ENCODE results near the gene CIZ1.

The CIZ1 gene

DNA sequence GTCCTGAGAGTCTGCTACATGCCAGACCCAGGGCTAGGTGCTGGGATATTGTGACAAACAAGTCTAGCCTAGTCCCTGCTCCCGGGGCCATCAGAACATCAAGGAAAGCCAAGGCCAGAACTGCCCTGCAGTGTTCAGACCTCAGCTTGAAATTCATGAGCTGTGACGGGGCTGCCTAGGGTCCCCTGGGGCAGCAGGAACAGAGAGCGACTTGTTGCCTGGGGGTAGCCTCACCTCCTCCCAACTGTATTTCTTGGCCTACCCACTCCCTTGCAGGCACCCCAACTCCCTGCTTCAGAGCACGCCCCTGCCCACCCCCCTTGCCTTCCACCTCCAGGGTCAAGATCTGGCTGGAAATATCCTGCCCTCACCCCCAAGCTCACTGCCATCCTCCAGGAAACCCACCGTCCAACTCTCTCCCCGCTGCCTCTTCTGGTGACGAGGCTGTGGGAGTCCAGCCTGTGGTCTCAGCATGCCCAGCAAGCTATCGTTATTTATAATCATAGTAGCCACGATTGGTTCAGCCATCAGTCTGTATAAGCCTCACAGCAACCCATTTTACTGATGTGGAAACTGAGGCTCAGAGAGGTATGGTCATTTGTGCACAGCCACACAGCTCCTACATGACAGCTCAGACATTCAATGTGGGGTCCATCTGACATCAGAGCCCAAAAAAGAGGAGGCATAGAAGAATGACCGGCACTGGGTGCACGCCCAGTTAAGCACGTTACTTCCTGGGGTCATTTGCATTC, 22.6 kb upstream of the CIZ1 start:
- no peaks in the 10 kb centered on the region for H3K36me3 ChIP-seq
- H3K4me1 ChIP-seq = peaks cover 67% of the 10 kb centered on the region
- H3K4me3 ChIP-seq = no peak overlapping the region
- H3K4me2 ChIP-seq = peak overlapping the region; percentile 80
- no peak overlapping the region for H3K9ac ChIP-seq
- TF ChIP-seq Cebpa-rat (IDR thresholded peaks at IDR 0.05) = no peak
- H4K20me1 ChIP-seq = no peaks in the 10 kb centered on the region
- no peaks in the 10 kb centered on the region for H3K9me3 ChIP-seq
- no peaks in the 10 kb centered on the region for H3K27me3 ChIP-seq
- H3K27ac ChIP-seq = 0 out of 2 replicates have a peak overlapping the region, but pooled peaks have one; percentile 30

DNA sequence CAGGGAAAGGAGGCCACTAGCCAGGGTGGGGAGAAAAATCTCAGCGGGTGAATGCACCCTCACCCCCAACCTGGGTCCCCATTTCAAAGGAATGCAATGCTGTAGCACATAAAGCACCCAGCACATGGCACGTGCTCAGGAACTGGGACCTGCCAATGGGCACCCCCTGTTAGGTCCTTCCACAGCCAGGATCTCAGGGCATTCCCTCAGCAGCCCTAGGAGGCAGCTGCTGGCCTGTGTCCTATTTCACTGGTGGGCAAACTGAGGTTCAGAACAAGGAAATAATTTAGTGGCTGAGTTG, 20.6 kb upstream of the CIZ1 start:
- Histone ChIP-seq H3K27me3 (no peaks in the 10 kb centered on the region), H3K4me1 (peaks cover 74% of the 10 kb centered on the region), H3K27ac (no peak overlapping the region), H3K9me3 (no peaks in the 10 kb centered on the region), H3K4me2 (peak overlapping the region; percentile 36), H3K36me3 (no peaks in the 10 kb centered on the region), H3K9ac (no peak overlapping the region), H3K4me3 (no peak overlapping the region), H4K20me1 (no peaks in the 10 kb centered on the region)
- TF ChIP-seq Cebpa-rat (IDR thresholded peaks at IDR 0.05) = no peak

DNA sequence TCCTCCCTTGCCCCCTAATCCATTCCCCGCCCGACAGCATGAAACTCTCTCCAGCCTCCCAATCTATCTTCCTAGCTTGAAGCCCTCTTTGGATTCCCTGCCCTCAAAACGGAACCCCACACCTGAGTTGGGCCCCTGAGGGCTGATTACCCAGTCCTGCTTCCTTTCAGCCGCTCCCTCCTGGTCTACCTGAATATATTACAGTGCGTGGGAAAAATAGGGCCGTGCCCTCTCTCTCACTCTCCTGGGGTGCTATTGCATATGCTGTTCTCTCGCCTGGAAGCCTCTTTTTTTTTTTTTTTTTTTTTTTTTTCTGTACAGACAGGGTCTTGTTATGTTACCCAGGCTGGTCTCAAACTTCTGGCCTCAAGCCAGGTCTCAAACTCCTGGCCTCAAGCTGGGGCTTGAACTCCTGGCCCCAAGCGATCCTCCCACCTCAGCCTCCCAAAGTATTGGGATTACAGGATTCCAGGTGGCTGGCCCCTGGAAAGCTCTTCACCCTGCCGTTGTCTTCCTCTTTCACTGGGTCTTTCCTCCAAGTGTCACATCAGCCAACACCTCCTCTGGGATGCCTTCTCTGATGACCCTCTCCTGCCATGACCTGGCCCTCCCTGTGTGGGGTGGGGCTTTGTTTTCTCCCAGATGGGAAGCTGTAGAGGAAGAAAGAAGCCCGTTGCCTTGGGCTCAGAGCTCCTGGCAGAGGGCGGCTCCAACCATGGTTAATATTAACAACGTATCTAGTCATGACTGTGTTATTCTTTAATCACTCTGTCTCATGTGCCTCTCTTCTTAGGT, 20.0 kb upstream of the CIZ1 start:
- Histone ChIP-seq H3K9ac (no peak overlapping the region), H3K9me3 (no peaks in the 10 kb centered on the region), H3K4me3 (no peak overlapping the region), H3K27ac (no peak overlapping the region), H3K4me1 (peaks cover 79% of the 10 kb centered on the region), H3K4me2 (peak overlapping the region; percentile 36), H4K20me1 (no peaks in the 10 kb centered on the region), H3K36me3 (no peaks in the 10 kb centered on the region), H3K27me3 (no peaks in the 10 kb centered on the region)
- no peak for TF ChIP-seq Cebpa-rat (IDR thresholded peaks at IDR 0.05)

DNA sequence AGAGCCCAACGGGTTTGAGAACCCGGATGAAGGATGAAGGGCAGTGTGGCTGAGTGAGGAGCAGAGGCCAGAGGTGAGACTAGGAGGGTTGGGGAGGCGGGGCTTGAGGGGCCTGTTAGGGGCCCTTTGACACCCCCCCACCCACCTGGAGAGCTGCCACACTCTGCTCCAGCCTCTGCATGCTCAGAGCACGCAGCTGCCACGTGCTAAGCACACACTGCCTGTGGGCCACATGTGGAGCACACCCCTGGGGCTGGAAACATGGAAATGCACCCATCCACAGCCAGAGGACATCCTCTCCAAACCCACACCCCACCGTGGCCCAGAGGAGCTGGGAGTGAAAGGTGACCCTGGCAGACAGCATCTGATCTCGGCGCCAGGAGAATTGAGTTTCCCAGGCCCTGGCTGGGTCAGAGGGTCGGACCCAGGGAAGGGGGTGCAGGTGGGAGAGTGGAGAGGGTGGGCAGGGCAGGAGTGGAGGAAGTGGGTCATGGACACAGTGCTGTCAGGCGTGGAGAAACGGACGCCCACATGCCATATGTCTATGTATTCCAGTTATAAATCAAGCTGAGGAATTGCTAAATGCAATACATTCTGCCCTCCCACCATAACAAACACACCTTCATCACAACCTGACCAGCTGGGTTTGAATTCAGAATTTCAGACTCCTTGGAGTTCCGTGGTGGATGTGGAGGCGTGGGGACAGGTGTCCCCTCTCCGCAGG, 17.7 kb upstream of the CIZ1 start:
- Histone ChIP-seq H3K9me3 (no peaks in the 10 kb centered on the region), H3K4me2 (peak overlapping the region; percentile 60), H4K20me1 (no peaks in the 10 kb centered on the region), H3K4me3 (no peak overlapping the region), H3K9ac (no peak overlapping the region), H3K36me3 (no peaks in the 10 kb centered on the region), H3K4me1 (peaks cover 87% of the 10 kb centered on the region), H3K27me3 (no peaks in the 10 kb centered on the region), H3K27ac (peak overlapping the region; percentile 28; the same call in 1 of the 2 replicates)
- no peak for TF ChIP-seq Cebpa-rat (IDR thresholded peaks at IDR 0.05)

DNA sequence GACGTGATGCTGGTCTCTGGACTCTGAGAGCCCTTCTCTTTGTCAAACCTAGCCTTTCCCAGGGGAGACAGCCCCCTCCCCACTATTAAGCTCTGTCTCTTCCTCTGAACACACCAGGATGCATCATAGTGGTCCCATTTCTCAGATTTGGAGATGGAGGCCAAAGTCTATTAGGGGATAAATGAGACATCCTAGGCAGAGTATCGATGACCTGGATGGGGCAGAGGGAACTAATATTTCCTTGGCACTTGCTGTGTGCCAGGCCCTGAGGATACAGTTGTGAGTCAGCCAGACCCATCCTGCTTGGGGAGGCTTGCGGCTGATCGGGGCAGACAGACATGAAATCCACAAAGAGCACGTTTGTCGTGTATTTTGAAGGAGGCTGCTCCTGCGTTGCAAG, 17.0 kb upstream of the CIZ1 start:
- H3K27ac ChIP-seq = no peak overlapping the region
- no peak for TF ChIP-seq Cebpa-rat (IDR thresholded peaks at IDR 0.05)
- no peaks in the 10 kb centered on the region for H3K27me3 ChIP-seq
- peaks cover 83% of the 10 kb centered on the region for H3K4me1 ChIP-seq
- no peaks in the 10 kb centered on the region for H4K20me1 ChIP-seq
- no peaks in the 10 kb centered on the region for H3K36me3 ChIP-seq
- H3K9me3 ChIP-seq = no peaks in the 10 kb centered on the region
- H3K4me3 ChIP-seq = no peak overlapping the region
- H3K4me2 ChIP-seq = peak overlapping the region; percentile 60
- H3K9ac ChIP-seq = no peak overlapping the region

DNA sequence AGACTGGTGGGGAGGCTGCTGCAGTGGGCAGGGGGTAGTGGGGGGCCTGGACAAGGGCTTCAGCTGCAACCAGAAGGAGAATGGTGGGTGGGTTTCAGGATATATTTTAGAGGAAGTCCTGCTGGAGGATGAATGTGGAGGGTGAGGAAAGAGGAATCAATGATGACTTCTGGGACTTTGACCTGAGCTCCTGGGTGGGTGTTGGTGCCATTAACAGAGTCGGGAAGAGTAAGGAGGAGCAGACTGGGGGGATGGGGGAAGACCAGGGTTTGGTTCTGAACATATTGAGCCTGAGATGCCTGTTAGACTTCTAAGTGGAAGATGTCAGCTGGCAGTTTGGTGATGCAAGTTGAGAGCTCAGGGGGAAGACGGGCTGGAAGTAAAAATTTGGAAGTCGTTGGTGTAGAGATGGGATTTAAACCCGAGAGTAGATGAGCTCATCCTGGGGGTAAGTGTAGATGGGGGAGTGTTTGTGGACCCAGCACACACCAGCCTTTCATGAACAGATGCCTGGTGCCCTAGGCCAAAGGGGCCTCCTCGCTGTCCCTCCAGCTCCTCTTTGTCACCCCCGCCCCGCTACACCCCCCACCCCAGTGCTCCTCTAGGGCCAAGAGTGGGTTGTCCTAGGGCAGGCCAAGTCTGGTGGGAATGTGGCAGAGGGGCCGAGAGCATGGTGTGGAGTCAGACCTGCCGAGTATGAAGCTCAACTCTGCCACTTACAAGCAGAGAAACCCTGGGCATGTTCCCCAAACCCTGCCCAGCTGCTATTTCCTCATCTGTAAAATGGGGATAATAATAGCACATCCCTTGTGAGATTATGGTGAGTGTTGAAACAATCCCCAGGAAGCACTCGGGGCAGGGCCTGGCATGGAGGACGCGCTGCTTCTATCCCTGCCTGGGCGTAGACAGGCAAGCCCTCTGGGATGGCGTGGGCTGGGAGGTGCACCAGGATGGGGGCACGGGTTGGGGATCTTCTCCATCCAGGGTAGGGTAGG, 15.8 kb upstream of the CIZ1 start:
- Histone ChIP-seq H3K4me3 (no peak overlapping the region), H3K27ac (no peak overlapping the region), H3K4me2 (peak overlapping the region; percentile 55), H4K20me1 (no peaks in the 10 kb centered on the region), H3K27me3 (no peaks in the 10 kb centered on the region), H3K9ac (no peak overlapping the region), H3K9me3 (no peaks in the 10 kb centered on the region), H3K36me3 (no peaks in the 10 kb centered on the region), H3K4me1 (peaks cover 79% of the 10 kb centered on the region)
- no peak for TF ChIP-seq Cebpa-rat (IDR thresholded peaks at IDR 0.05)

DNA sequence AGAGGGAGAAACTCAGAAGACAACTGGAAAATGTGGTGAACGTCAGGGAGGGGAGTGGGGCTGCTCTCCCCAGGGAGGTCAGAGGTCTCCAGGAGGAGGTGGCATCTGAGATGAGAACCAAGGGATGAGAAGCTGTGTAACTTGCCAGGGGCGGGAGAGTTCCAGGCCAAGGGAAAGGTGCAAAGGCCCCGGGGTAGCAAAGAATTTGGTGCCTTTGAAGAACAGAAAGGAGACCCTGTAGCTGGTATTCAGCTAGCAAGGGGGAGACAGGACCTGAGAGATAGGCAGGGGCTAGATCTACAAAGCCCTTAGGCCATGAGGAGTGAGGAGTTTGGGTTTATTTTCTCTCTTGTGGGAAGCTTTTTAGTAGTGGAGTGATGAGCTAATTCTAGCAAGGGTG, 15.1 kb upstream of the CIZ1 start:
- Histone ChIP-seq H3K4me3 (no peak overlapping the region), H3K4me1 (peaks cover 72% of the 10 kb centered on the region), H4K20me1 (no peaks in the 10 kb centered on the region), H3K9ac (no peak overlapping the region), H3K27me3 (no peaks in the 10 kb centered on the region), H3K9me3 (no peaks in the 10 kb centered on the region), H3K4me2 (peak overlapping the region; percentile 55), H3K36me3 (no peaks in the 10 kb centered on the region), H3K27ac (no peak overlapping the region; the same call in 1 of the 2 replicates)
- no peak for TF ChIP-seq Cebpa-rat (IDR thresholded peaks at IDR 0.05)

DNA sequence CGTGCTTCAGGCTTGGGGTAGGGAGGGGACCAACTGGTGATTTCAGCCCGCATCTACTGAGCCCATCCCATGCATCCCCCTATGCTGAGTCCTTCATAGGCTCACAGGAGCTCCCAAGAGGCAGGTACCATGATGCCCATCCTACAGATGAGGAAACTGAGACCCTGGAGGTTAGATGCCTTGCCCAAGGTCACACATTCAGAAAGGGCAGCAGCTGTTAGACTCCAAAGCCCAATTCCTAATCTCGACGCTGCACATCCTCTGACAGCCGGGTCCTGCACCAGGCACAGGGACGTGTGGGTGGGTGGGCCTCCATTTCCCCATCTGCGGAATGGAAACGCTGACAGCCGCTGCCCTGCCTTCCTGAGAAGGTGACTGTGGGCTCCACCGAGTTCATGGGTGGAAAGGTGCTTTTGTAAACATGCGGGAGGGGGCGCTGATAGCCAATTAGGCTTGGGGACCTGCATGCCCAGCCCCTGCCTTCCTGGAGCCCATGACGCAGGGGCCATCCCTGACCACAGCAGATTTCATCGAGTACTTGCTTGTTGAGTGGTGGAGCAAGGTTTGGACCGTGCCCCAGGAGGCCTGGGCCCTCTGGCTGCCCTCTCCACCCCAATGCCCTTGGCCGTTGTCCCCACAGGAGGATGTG, 14.0 kb upstream of the CIZ1 start:
- H3K4me2 ChIP-seq = peak overlapping the region; percentile 100

More for the DNA sequence above, 14.0 kb upstream of the CIZ1 start:
- Histone ChIP-seq H3K9ac (no peak overlapping the region), H4K20me1 (no peaks in the 10 kb centered on the region), H3K36me3 (no peaks in the 10 kb centered on the region), H3K27me3 (no peaks in the 10 kb centered on the region), H3K27ac (no peak overlapping the region), H3K9me3 (no peaks in the 10 kb centered on the region), H3K4me1 (peaks cover 69% of the 10 kb centered on the region), H3K4me3 (no peak overlapping the region)
- TF ChIP-seq Cebpa-rat (IDR thresholded peaks at IDR 0.05) = no peak
